LNCAP (cell line): ENCODE measurements around the gene PBX2.

Experiments
- CTCF ChIP-seq: fragments of 450-650 bp; IDR thresholded peaks from 2 replicates; pipeline ENCODE4 v1.5.1; 2017; ENCODE audit warnings: mild to moderate bottlenecking

The PBX2 gene

GRCh38 chr6:32149092-32149755 lies 40.8 kb downstream of the PBX2 start:
- TF ChIP-seq CTCF, result no peak

GRCh38 chr6:32148289-32149091 lies 41.5 kb downstream of the PBX2 start:
- no peak for TF ChIP-seq CTCF

GRCh38 chr6:32147401-32148132 lies 42.4 kb downstream of the PBX2 start:
- TF ChIP-seq CTCF, result no peak

- no peak for TF ChIP-seq CTCF
Observed at GRCh38 chr6:32146687-32147086, 43.3 kb downstream of the PBX2 start.

GRCh38 chr6:32146287-32146686 lies 43.7 kb downstream of the PBX2 start:
- TF ChIP-seq CTCF, result no peak

- TF ChIP-seq CTCF, result no peak
Observed at GRCh38 chr6:32140420-32141046, 49.5 kb downstream of the PBX2 start.

- TF ChIP-seq CTCF, result no peak
Observed at GRCh38 chr6:32139590-32139989, 50.4 kb downstream of the PBX2 start.
